GM06990 (cell line): Measurements from ENCODE around the gene SPEM1.
A peak's percentile ranks its signal among the peaks of the same experiment; 100 is the strongest.

ENCODE experiments used
- DNase-seq: peaks from one replicate; pipeline ENCODE4 v3.0.0-alpha.2; 2011; ENCODE audit not compliant: insufficient read length; ENCODE audit errors: extremely low read depth
- H3K27me3 ChIP-seq: replicated peaks from 2 replicates; pipeline ENCODE4 v1.6.0; 2011; ENCODE audit warnings: low read length; ENCODE audit not compliant: control insufficient read depth, insufficient read depth
- H3K36me3 ChIP-seq: 2 replicates; pipeline ENCODE4 v1.5.1; 2011; ENCODE audit warnings: low read length; ENCODE audit not compliant: control insufficient read depth, insufficient read depth
- H3K4me3 ChIP-seq: replicated peaks from 2 replicates; pipeline ENCODE4 v1.5.1; 2011; ENCODE audit warnings: low read depth, mild to moderate bottlenecking, control low read depth, low read length
- CTCF ChIP-seq: IDR thresholded peaks from 2 replicates; pipeline ENCODE4 v1.5.1; 2011; ENCODE audit warnings: low read length, control low read depth, mild to moderate bottlenecking, inconsistent platforms; ENCODE audit not compliant: insufficient read depth, poor library complexity, severe bottlenecking

Gene SPEM1

GRCh38 chr17:7437950-7438614 lies 18.0 kb downstream of the SPEM1 start:
- no peak for TF ChIP-seq CTCF
- H3K4me3 ChIP-seq: peak overlapping the region; percentile 29; the same call in 1 of the 2 replicates
- no peaks in the 10 kb centered on the region; the same call in 1 of the 2 replicates for H3K36me3 ChIP-seq
- H3K27me3 ChIP-seq: no peaks in the 10 kb centered on the region
- peak; percentile 42 for DNase-seq

GRCh38 chr17:7438656-7439460 lies 18.7 kb downstream of the SPEM1 start:
- no peak for DNase-seq
- H3K36me3 ChIP-seq: no peaks in the 10 kb centered on the region; the same call in 1 of the 2 replicates
- H3K27me3 ChIP-seq: no peaks in the 10 kb centered on the region
- no peak for TF ChIP-seq CTCF
- peak overlapping the region; percentile 68 for H3K4me3 ChIP-seq

- Histone ChIP-seq H3K27me3 (no peaks in the 10 kb centered on the region), H3K36me3 (no peaks in the 10 kb centered on the region; the same call in 1 of the 2 replicates), H3K4me3 (peak within 1 kb of the TSS; percentile 68)
- DNase-seq: peak; percentile 42
- no peak for TF ChIP-seq CTCF
Measured at GRCh38 chr17:7439462-7440112, 19.5 kb downstream of the SPEM1 start, which contains the start of gene FGF11. Gene FGF11 (plus strand): TSS chr17:7439512. CDS start chr17:7439621, 109 bp downstream.

- no peak for TF ChIP-seq CTCF
- no peaks in the 10 kb centered on the region; the same call in 1 of the 2 replicates for H3K36me3 ChIP-seq
- peak; percentile 58 for DNase-seq
- H3K4me3 ChIP-seq: peak overlapping the region; percentile 68
- no peaks in the 10 kb centered on the region for H3K27me3 ChIP-seq
Measured at GRCh38 chr17:7440113-7440833, 20.1 kb downstream of the SPEM1 start.

- H3K27me3 ChIP-seq: no peaks in the 10 kb centered on the region
- no peak for TF ChIP-seq CTCF
- H3K36me3 ChIP-seq: no peaks in the 10 kb centered on the region; the same call in 1 of the 2 replicates
- peak; percentile 53 for DNase-seq
- H3K4me3 ChIP-seq: peak overlapping the region; percentile 68
Measured at GRCh38 chr17:7440834-7441195, 20.7 kb downstream of the SPEM1 start.
